Neural crest cell (in vitro differentiated cells): ENCODE data around the gene KIAA0753. TPM values are rescaled to one million over a fixed set of nuclear protein-coding genes. Genes with fewer than 3 reads are reported as not detected.
"Not testable (repeated sequence)": the region's sequence is repeated elsewhere in the genome, so short reads cannot be mapped to it uniquely, and the experiment has no call there.

Source experiments
- DNase-seq: peaks from one replicate; pipeline ENCODE4 v3.0.0; 2021; ENCODE audit warnings: low read depth, mixed read lengths, low spot score
- H3K27ac Mint-ChIP-seq: one replicate; pipeline ENCODE4 v1.8.0; 2021; ENCODE audit warnings: mild to moderate bottlenecking, mixed read lengths; ENCODE audit not compliant: unreplicated experiment
- H3K27me3 Mint-ChIP-seq: 2 replicates; pipeline ENCODE4 v1.8.0; 2021; ENCODE audit warnings: low read depth, mild to moderate bottlenecking, mixed read lengths
- H3K36me3 Mint-ChIP-seq: 2 replicates; pipeline ENCODE4 v1.8.0; 2021; ENCODE audit warnings: low read depth, mild to moderate bottlenecking, mixed read lengths
- H3K4me1 Mint-ChIP-seq: 2 replicates; pipeline ENCODE4 v1.8.0; 2021; ENCODE audit warnings: mixed read lengths
- H3K4me3 Mint-ChIP-seq: one replicate; pipeline ENCODE4 v1.8.0; 2021; ENCODE audit warnings: mild to moderate bottlenecking, mixed read lengths
- H3K9me3 Mint-ChIP-seq: 2 replicates; pipeline ENCODE4 v1.8.0; 2021; ENCODE audit warnings: mixed read lengths
- total RNA-seq: library from RNA; stranded (reverse); gene quantifications from 2 replicates; pipeline ENCODE4 v1.2.1, GENCODE V29; 2021
- TF ChIP-seq, protein P1 (sequence below): fragments of 200-600 bp; sonication (generic); conservative IDR thresholded peaks from 2 replicates; pipeline ENCODE4 v1.5.0; 2021; ENCODE audit warnings: antibody characterized with exemption, mild to moderate bottlenecking

The KIAA0753 gene
- total RNA-seq, 1 donor from 2014 or later: 44.1 TPM

DNA sequence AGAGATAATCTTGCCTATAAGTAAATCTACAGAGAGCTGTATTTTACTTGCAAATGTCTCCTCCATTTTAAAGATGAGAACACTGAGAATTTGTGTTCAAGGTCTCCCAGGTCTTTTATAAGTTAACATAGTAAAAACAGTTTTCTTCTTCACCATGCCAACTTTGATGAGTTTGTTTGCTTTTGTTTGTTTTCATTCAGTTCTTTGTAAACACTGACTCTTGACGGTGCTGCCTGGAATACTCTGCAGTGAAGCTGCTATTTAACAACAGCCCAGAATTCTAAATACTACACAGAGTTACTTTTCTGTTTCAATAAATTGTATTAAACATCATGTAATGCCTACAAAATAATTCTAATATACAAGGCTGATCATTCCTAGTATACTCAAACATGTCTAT is 42.8 kb downstream of the KIAA0753 start:
- no peaks in the 10 kb centered on the region for H3K4me1 Mint-ChIP-seq
- H3K9me3 Mint-ChIP-seq: no peaks in the 10 kb centered on the region
- H3K27ac Mint-ChIP-seq: no peak overlapping the region

DNA sequence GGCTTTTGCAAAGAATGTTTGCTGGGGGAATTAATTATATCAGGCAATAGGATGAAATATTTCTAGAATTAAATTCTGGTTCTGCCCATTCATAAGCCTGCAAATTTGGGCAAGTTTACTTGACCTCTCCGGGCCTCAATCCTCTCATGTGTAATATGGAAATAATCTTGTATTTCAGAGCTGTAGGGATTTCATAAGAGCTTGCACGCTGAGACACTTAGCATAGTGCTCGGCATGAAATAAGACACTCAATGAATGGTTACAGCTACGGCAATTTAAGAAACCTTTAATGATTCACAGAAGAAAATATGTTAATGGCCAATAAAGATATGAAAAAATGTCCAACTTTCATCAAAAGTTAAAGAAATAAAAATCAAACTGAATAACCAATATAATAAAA is 43.6 kb downstream of the KIAA0753 start:
- Mint-ChIP-seq H3K27me3 (no peaks in the 10 kb centered on the region), H3K9me3 (no peaks in the 10 kb centered on the region), H3K36me3 (peaks cover 16% of the 10 kb centered on the region), H3K4me3 (no peak overlapping the region), H3K27ac (no peak overlapping the region), H3K4me1 (no peaks in the 10 kb centered on the region)
- TF ChIP-seq, protein P1, sequence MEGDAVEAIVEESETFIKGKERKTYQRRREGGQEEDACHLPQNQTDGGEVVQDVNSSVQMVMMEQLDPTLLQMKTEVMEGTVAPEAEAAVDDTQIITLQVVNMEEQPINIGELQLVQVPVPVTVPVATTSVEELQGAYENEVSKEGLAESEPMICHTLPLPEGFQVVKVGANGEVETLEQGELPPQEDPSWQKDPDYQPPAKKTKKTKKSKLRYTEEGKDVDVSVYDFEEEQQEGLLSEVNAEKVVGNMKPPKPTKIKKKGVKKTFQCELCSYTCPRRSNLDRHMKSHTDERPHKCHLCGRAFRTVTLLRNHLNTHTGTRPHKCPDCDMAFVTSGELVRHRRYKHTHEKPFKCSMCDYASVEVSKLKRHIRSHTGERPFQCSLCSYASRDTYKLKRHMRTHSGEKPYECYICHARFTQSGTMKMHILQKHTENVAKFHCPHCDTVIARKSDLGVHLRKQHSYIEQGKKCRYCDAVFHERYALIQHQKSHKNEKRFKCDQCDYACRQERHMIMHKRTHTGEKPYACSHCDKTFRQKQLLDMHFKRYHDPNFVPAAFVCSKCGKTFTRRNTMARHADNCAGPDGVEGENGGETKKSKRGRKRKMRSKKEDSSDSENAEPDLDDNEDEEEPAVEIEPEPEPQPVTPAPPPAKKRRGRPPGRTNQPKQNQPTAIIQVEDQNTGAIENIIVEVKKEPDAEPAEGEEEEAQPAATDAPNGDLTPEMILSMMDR: no peak
- DNase-seq: no peak

More for the DNA sequence above, 42.8 kb downstream of the KIAA0753 start:
- Mint-ChIP-seq H3K27me3 (no peaks in the 10 kb centered on the region), H3K36me3 (peaks cover 15% of the 10 kb centered on the region), H3K4me3 (no peak overlapping the region)
- DNase-seq: no peak
- TF ChIP-seq, protein P1: no peak

DNA sequence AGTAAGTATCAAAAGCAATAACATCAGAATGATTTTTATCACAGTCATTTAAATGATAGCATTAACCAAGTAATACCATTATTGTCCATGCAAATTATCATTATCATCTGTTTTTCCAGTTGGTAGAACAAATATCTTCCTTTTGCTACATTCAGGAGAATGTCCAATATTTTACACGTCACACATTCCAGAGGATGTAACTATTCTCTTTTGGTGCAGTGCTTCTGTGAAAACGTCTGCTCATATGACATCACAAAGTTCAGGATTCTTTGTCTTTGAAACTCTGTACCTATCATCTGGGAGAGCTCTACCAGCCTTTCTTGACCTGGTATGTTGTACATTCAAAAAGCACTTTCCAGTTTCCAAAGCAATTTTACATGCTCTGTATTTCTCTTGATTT is 44.0 kb downstream of the KIAA0753 start:
- no peaks in the 10 kb centered on the region for H3K9me3 Mint-ChIP-seq
- TF ChIP-seq, protein P1: no peak
- H3K4me3 Mint-ChIP-seq: no peak overlapping the region
- no peaks in the 10 kb centered on the region for H3K27me3 Mint-ChIP-seq
- H3K36me3 Mint-ChIP-seq: peaks cover 20% of the 10 kb centered on the region
- H3K27ac Mint-ChIP-seq: no peak overlapping the region
- no peaks in the 10 kb centered on the region for H3K4me1 Mint-ChIP-seq
- DNase-seq: no peak

DNA sequence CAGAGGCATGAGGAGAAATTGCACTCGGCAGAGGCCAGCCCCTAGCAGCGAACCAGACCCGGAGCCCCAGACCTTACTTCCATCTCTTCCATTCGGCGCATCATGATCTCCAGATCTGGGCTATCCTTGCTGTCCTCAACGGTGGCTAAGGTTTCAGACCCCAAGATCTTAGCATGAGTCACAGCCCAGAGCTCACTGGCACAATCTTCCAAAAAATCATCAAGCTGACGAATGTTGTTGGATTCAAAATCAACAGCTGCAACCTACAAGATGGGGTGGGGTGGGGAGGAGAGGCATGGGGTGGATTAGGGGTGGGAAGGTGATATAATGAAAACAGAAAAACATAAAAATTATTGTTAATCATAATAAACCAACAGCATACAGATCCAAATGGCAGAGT is 44.4 kb downstream of the KIAA0753 start:
- no peak overlapping the region for H3K4me3 Mint-ChIP-seq
- no peaks in the 10 kb centered on the region for H3K9me3 Mint-ChIP-seq
- DNase-seq: no peak
- H3K36me3 Mint-ChIP-seq: peaks cover 20% of the 10 kb centered on the region
- H3K27me3 Mint-ChIP-seq: no peaks in the 10 kb centered on the region
- no peaks in the 10 kb centered on the region for H3K4me1 Mint-ChIP-seq
- H3K27ac Mint-ChIP-seq: no peak overlapping the region
- TF ChIP-seq, protein P1: no peak

DNA sequence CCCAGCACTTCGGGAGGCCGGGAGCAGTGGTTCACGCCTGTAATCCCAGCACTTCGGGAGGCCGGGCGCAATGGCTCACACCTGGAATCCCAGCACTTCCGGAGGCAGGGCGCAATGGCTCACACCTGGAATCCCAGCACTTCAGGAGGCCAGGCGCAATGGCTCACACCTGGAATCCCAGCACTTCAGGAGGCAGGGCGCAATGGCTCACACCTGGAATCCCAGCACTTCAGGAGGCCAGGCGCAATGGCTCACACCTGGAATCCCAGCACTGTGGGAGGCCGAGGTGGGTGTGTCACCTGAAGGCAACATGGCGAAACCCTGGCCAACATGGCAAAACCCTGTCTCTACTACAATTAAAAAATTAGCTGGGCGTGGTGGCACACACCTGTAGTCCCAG is 47.1 kb downstream of the KIAA0753 start:
- not testable (repeated sequence) for H3K9me3 Mint-ChIP-seq, H3K4me1 Mint-ChIP-seq, DNase-seq, H3K27me3 Mint-ChIP-seq, H3K27ac Mint-ChIP-seq, H3K4me3 Mint-ChIP-seq
- peaks cover 23% of the 10 kb centered on the region for H3K36me3 Mint-ChIP-seq

DNA sequence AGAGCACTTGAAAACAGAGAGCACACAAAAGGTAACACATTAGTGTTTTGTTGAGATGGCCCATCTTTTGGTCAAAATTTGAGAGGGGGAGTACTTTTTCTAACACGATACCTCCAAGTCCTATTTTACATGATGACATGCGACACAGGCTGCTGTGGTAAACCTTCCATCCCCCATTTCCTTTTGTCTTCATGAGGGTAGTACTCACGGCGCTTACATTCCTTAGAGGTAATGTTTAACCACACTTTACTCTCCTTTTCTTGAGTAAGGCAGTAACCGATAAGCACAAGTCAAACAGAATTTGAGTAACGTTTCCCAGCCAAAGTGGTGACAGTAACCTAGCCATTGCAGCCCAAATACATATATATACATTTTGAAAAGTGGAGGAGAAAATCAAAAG is 48.3 kb downstream of the KIAA0753 start:
- H3K27me3 Mint-ChIP-seq: no peaks in the 10 kb centered on the region
- no peaks in the 10 kb centered on the region for H3K4me1 Mint-ChIP-seq
- no peak overlapping the region for H3K27ac Mint-ChIP-seq
- TF ChIP-seq, protein P1: no peak
- no peak overlapping the region for H3K4me3 Mint-ChIP-seq
- no peaks in the 10 kb centered on the region for H3K9me3 Mint-ChIP-seq
- H3K36me3 Mint-ChIP-seq: peaks cover 24% of the 10 kb centered on the region
- no peak for DNase-seq
